Uterus (tissue), 2 donors: Measurements from ENCODE around the gene ZFYVE21.

Source experiments
- POLR2A ChIP-seq, 2 donors: fragments of 450-650 bp; IDR thresholded peaks; one replicate each; pipeline ENCODE4 v1.6.1; 2016; ENCODE audit warnings: antibody characterized with exemption in 2 of 2, mild to moderate bottlenecking in 1 of 2, moderate library complexity in 1 of 2
- TF ChIP-seq, protein P1 (sequence below), 4 experiments: fragments of 200-600 bp in 2 of 4; fragments of 450-650 bp in 2 of 4; sonication (generic) in 2 of 4; IDR thresholded peaks; one replicate each; pipeline ENCODE4 v1.5.1; 2016 to 2019; ENCODE audit warnings: antibody characterized with exemption in 4 of 4, mild to moderate bottlenecking in 2 of 4, moderate library complexity in 1 of 4

DNA sequence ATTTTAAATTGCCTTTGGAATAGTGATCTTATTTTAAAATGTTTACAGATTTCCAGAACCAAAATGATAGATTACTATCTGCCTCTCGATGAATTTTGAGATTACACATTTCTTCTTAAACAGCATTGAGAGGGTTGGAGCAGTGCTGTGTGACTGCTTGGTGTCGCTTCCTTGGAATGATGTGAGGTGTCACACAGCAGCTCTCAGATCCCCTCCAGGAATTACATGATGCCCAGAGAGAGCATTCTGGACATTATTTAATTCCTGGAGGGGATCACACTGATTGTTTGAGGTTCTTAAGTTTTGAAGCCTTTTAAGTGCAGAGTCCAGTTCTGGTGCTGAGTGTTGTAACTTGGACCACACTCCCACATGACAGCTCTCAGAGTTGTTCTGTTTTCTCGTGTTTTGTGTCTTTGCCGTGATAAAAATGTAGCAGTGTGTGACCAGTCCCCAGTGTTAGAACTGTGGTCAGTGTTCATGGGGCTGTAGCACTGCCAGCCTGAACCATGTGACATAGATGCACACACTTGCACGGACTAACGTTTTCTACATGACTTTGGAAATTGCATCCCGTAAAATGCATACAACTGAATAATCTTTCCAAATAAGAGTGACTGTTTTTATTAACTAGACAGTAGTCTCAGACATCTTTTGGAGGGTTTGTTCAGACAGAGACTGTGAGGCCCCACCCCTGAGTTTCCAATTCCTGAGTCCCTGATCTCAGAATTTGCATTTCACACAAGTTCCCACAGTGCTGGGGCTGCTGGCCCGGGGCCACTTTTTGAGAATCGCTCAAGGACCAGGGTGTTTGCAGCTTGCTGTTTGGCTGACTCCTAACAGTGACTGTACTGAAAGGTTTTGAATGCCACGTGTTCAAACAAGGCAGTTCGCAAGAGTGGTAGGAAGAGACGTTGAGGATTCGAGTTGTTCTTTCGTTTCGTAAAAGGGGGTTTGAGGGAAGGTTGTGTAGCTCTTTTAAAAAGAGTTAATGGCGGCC lies 26.4 kb upstream of the ZFYVE21 start:
- TF ChIP-seq, protein P1, sequence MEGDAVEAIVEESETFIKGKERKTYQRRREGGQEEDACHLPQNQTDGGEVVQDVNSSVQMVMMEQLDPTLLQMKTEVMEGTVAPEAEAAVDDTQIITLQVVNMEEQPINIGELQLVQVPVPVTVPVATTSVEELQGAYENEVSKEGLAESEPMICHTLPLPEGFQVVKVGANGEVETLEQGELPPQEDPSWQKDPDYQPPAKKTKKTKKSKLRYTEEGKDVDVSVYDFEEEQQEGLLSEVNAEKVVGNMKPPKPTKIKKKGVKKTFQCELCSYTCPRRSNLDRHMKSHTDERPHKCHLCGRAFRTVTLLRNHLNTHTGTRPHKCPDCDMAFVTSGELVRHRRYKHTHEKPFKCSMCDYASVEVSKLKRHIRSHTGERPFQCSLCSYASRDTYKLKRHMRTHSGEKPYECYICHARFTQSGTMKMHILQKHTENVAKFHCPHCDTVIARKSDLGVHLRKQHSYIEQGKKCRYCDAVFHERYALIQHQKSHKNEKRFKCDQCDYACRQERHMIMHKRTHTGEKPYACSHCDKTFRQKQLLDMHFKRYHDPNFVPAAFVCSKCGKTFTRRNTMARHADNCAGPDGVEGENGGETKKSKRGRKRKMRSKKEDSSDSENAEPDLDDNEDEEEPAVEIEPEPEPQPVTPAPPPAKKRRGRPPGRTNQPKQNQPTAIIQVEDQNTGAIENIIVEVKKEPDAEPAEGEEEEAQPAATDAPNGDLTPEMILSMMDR (IDR thresholded peaks at IDR 0.05) = no peak
- TF ChIP-seq POLR2A (IDR thresholded peaks at IDR 0.05) = no peak
